Measurements from ENCODE around the gene IER3.
"Not testable (repeated sequence)": the region's sequence is repeated elsewhere in the genome, so short reads cannot be mapped to it uniquely, and the experiment has no call there.

The IER3 gene

GRCh38 chr6:30723159-30723842 lies 21.0 kb downstream of the IER3 start:
- peak overlapping the region; percentile 93 for H3K27ac ChIP-seq (ENCODE audit: extremely low read depth, low read depth, low read length)
- POLR2A ChIA-PET, result interaction anchor here (0.7 to 10.1 kb wide), 10 partner anchors 7 to 126 kb away, joined by 3 to 235 read pairs (median 7); partner anchors contain the start of gene NRM
- 0 out of 2 replicates have a peak, but pooled peaks have one; percentile 12 for TF ChIP-seq HIC1 (tag by site-specific recombination; IDR thresholded peaks at IDR 0.05)
- CTCF ChIA-PET, result interaction anchor here (0.5 to 18.7 kb wide), 43 partner anchors 9 to 364 kb away, joined by 3 to 692 read pairs (median 5); partner anchors contain the start of genes DHX16, NRM and VARS2
- H3K9me3 ChIP-seq (ENCODE audit: control insufficient read depth, insufficient read depth, low read depth, low read length); H3K4me3 ChIP-seq (ENCODE audit: low read depth, low read length); H3K4me1 ChIP-seq (ENCODE audit: control insufficient read depth, insufficient read depth, low read length): not testable (repeated sequence)
- H3K36me3 ChIP-seq (ENCODE audit: control insufficient read depth in 2 of 2, insufficient read depth in 1 of 2, low read length in 2 of 2), result peaks cover 15 to 56% of the 10 kb centered on the region in 2 experiments

GRCh38 chr6:30722280-30723112 lies 21.9 kb downstream of the IER3 start:
- peaks cover 15 to 49% of the 10 kb centered on the region in 2 experiments for H3K36me3 ChIP-seq (ENCODE audit: control insufficient read depth in 2 of 2, insufficient read depth in 1 of 2, low read length in 2 of 2)
- H3K9me3 ChIP-seq (ENCODE audit: control insufficient read depth, insufficient read depth, low read depth, low read length), result no peaks in the 10 kb centered on the region
- peak overlapping the region; percentile 87 for H3K4me3 ChIP-seq (ENCODE audit: low read depth, low read length)
- peaks cover 6% of the 10 kb centered on the region for H3K4me1 ChIP-seq (ENCODE audit: control insufficient read depth, insufficient read depth, low read length)
- peak overlapping the region; percentile 93 for H3K27ac ChIP-seq (ENCODE audit: extremely low read depth, low read depth, low read length)
- ChIA-PET POLR2A (interaction anchor here (0.6 to 10.1 kb wide), 18 partner anchors 8 to 125 kb away, joined by 3 to 235 read pairs (median 7); partner anchors contain the start of genes DHX16, FLOT1 and NRM), CTCF (interaction anchor here (0.5 to 18.7 kb wide), 59 partner anchors 9 to 365 kb away, joined by 3 to 692 read pairs (median 4); partner anchors contain the start of genes DHX16, MRPS18B, NRM and PPP1R10)
- TF ChIP-seq ZNF302 (tag by site-specific recombination; IDR thresholded peaks at IDR 0.05; ENCODE audit: low read depth), result no peak
- no peak for TF ChIP-seq ZNF335 (tag by site-specific recombination; conservative IDR thresholded peaks at IDR 0.05)
- TF ChIP-seq PRDM10 (tag by site-specific recombination; IDR thresholded peaks at IDR 0.05), result peak; percentile 51; the same call in 1 of the 2 replicates
- 0 out of 2 replicates have a peak, but pooled peaks have one; percentile 4 for TF ChIP-seq AEBP2 (tag by site-specific recombination; IDR thresholded peaks at IDR 0.05; ENCODE audit: borderline replicate concordance)
- TF ChIP-seq ZNF561 (tag by site-specific recombination; IDR thresholded peaks at IDR 0.05; ENCODE audit: borderline replicate concordance), result peak; percentile 70; the same call in 1 of the 2 replicates
- TF ChIP-seq ZNF664 (tag by site-specific recombination; IDR thresholded peaks at IDR 0.05), result no peak
- no peak for TF ChIP-seq ZNF645 (tag by site-specific recombination; IDR thresholded peaks at IDR 0.05)
- 0 out of 2 replicates have a peak, but pooled peaks have one; percentile 66 for TF ChIP-seq ZBTB10 (tag by site-specific recombination; IDR thresholded peaks at IDR 0.05)
- TF ChIP-seq ZNF621 (tag by site-specific recombination; IDR thresholded peaks at IDR 0.05), result no peak
- TF ChIP-seq ZNF19 (tag by site-specific recombination; IDR thresholded peaks at IDR 0.05; ENCODE audit: low read depth), result no peak
- TF ChIP-seq ZBTB20 (tag by site-specific recombination; IDR thresholded peaks at IDR 0.05), result no peak
- TF ChIP-seq HOXC10 (CRISPR knock-in tag; IDR thresholded peaks at IDR 0.05), result no peak
- TF ChIP-seq ZNF530 (tag by site-specific recombination; IDR thresholded peaks at IDR 0.05; ENCODE audit: low read depth), result no peak
- no peak for TF ChIP-seq HIC1 (tag by site-specific recombination; IDR thresholded peaks at IDR 0.05)
- TF ChIP-seq ZNF174 (tag by site-specific recombination; IDR thresholded peaks at IDR 0.05), result no peak
- TF ChIP-seq MZF1 (tag by site-specific recombination; IDR thresholded peaks at IDR 0.05; ENCODE audit: borderline replicate concordance), result peak; percentile 49; the same call in 1 of the 2 replicates
